SK-N-SH (cell line): ENCODE data around the gene RAB6A. TPM values are rescaled to one million over a fixed set of nuclear protein-coding genes. Genes with fewer than 3 reads are reported as not detected.

ENCODE experiments used
- CTCF ChIA-PET: fragments of 300-600, 350-600 bp; formaldehyde crosslinking; extraction: SDS; loops from one replicate; lab custom pipeline; 2021; lab: Yijun Ruan, JAX
- POLR2A ChIA-PET: fragments of 350-600 bp; sonication (Branson Sonifier 250); formaldehyde crosslinking; extraction: SDS; loops from one replicate; lab custom pipeline; 2020; ENCODE audit warnings: antibody characterized with exemption, inconsistent platforms; lab: Yijun Ruan, JAX
- DNase-seq: peaks from one replicate; pipeline ENCODE4 v3.0.0; 2012
- H2AFZ ChIP-seq: fragments of 200-600 bp; sonication (generic); 2 replicates; pipeline ENCODE4 v1.8.1; 2016; ENCODE audit warnings: antibody characterized with exemption, mild to moderate bottlenecking, low read depth
- H3F3A ChIP-seq: fragments of 200-600 bp; sonication (generic); replicated peaks from 2 replicates; pipeline ENCODE3; 2016; ENCODE audit warnings: antibody characterized with exemption, mild to moderate bottlenecking; ENCODE audit not compliant: insufficient read depth
- H3K27ac ChIP-seq, 2 experiments: fragments of 200-500 bp in 1 of 2; fragments of 200-600 bp in 1 of 2; sonication (Bioruptor generic) in 1 of 2; sonication (generic), shearing (Covaris generic) in 1 of 2; 2 replicates each; pipeline versions ENCODE4 v1.5.1 to v1.6.1; 2014 to 2016; ENCODE audit warnings: low read depth in 2 of 2, inconsistent platforms in 1 of 2, low read length in 1 of 2, mild to moderate bottlenecking in 1 of 2, mixed read lengths in 1 of 2
- H3K27me3 ChIP-seq: fragments of 200-600 bp; sonication (generic), shearing (Covaris generic); 2 replicates; pipeline ENCODE4 v1.6.1; 2016; ENCODE audit warnings: mixed run types; ENCODE audit not compliant: insufficient read depth
- H3K36me3 ChIP-seq, 2 experiments: fragments of 200-500 bp in 1 of 2; fragments of 200-600 bp in 1 of 2; sonication (Bioruptor generic) in 1 of 2; sonication (generic) in 1 of 2; replicated peaks in 1 of 2; 2 replicates each; pipeline versions ENCODE3 to v1.5.1; 2014 to 2016; ENCODE audit warnings: low read length in 1 of 2, mild to moderate bottlenecking in 1 of 2; ENCODE audit not compliant: insufficient read depth in 2 of 2, control insufficient read depth in 1 of 2
- H3K4me1 ChIP-seq, 2 experiments: fragments of 200-500 bp in 1 of 2; fragments of 200-600 bp in 1 of 2; sonication (Bioruptor generic) in 1 of 2; sonication (generic), shearing (Covaris generic) in 1 of 2; 2 replicates each; pipeline versions ENCODE4 v1.5.1 to v1.6.1; 2014 to 2016; ENCODE audit warnings: low read depth in 1 of 2, low read length in 1 of 2, mixed run types in 1 of 2; ENCODE audit not compliant: insufficient read depth in 2 of 2, control insufficient read depth in 1 of 2
- H3K4me2 ChIP-seq: fragments of 200-600 bp; sonication (generic), shearing (Covaris generic); 2 replicates; pipeline ENCODE4 v1.6.1; 2017; ENCODE audit warnings: mixed run types
- H3K4me3 ChIP-seq, 2 experiments: fragments of 200-500 bp in 1 of 2; fragments of 200-600 bp in 1 of 2; sonication (Bioruptor generic) in 1 of 2; sonication (generic), shearing (Covaris generic) in 1 of 2; 2 replicates each; pipeline versions ENCODE4 v1.5.1 to v1.8.1; 2014 to 2016; ENCODE audit warnings: low read depth in 2 of 2, inconsistent platforms in 1 of 2, low read length in 1 of 2, mild to moderate bottlenecking in 1 of 2, mixed read lengths in 1 of 2, moderate library complexity in 1 of 2
- H3K79me2 ChIP-seq: fragments of 200-600 bp; sonication (generic); 2 replicates; pipeline ENCODE4 v1.8.1; 2017; ENCODE audit warnings: mild to moderate bottlenecking; ENCODE audit not compliant: insufficient read depth
- H3K9ac ChIP-seq: fragments of 200-600 bp; sonication (generic); 2 replicates; pipeline ENCODE4 v1.6.1; 2017; ENCODE audit warnings: mixed run types
- H3K9me2 ChIP-seq: fragments of 200-600 bp; sonication (generic); 2 replicates; pipeline ENCODE4 v1.6.1; 2017; ENCODE audit warnings: mixed run types
- H3K9me3 ChIP-seq: fragments of 200-600 bp; sonication (generic); 2 replicates; pipeline ENCODE4 v1.6.1; 2017; ENCODE audit warnings: mixed run types, mild to moderate bottlenecking, moderate library complexity
- H4K20me1 ChIP-seq: fragments of 200-600 bp; sonication (generic); 2 replicates; pipeline ENCODE4 v1.6.1; 2017; ENCODE audit warnings: mild to moderate bottlenecking, mixed run types; ENCODE audit not compliant: insufficient read depth
- CHD2 ChIP-seq: fragments of 150-350 bp; IDR thresholded peaks from 2 replicates; pipeline ENCODE4 v1.6.1; 2018; ENCODE audit warnings: low read length; ENCODE audit not compliant: partially characterized antibody
- ELF1 ChIP-seq: IDR thresholded peaks from 2 replicates; pipeline ENCODE4 v1.4.0; 2012
- EP300 ChIP-seq, 2 experiments: IDR thresholded peaks; 2 replicates each; pipeline versions ENCODE4 v1.4.0 to v1.6.1; 2012; ENCODE audit warnings: borderline replicate concordance in 1 of 2, low read depth in 1 of 2, low read length in 1 of 2
- EZH2phosphoT487 ChIP-seq: fragments of 200-600 bp; sonication (generic); IDR thresholded peaks from 2 replicates; pipeline ENCODE4 v1.6.1; 2017; ENCODE audit warnings: low read depth, mixed run types, mild to moderate bottlenecking, antibody characterized with exemption, moderate library complexity, borderline replicate concordance
- FOXJ3 ChIP-seq: sonication (generic); formaldehyde crosslinking; IDR thresholded peaks from 2 replicates; pipeline ENCODE4 v1.5.1; 2020; ENCODE audit warnings: mild to moderate bottlenecking, missing genetic modification reagents
- FOXM1 ChIP-seq: IDR thresholded peaks from 2 replicates; pipeline ENCODE4 v1.4.0; 2012; ENCODE audit warnings: low read depth, mild to moderate bottlenecking
- GABPA ChIP-seq: IDR thresholded peaks from 2 replicates; pipeline ENCODE4 v1.4.0; 2012; ENCODE audit warnings: low read depth, mild to moderate bottlenecking
- GATA2 ChIP-seq: sonication (generic); formaldehyde crosslinking; IDR thresholded peaks from 2 replicates; pipeline ENCODE4 v1.5.0; 2020; ENCODE audit warnings: mild to moderate bottlenecking, missing genetic modification reagents
- JUND ChIP-seq: IDR thresholded peaks from 2 replicates; pipeline ENCODE4 v1.4.0; 2012
- MEF2A ChIP-seq: IDR thresholded peaks from 2 replicates; pipeline ENCODE4 v1.4.0; 2012; ENCODE audit warnings: low read depth, borderline replicate concordance
- MXI1 ChIP-seq: IDR thresholded peaks from 2 replicates; pipeline ENCODE4 v1.6.1; 2012; ENCODE audit warnings: mild to moderate bottlenecking, low read depth, low read length, improper control_type of control experiment
- RAD21 ChIP-seq: IDR thresholded peaks from 2 replicates; pipeline ENCODE4 v1.6.1; 2012; ENCODE audit warnings: mild to moderate bottlenecking, low read length
- RCOR1 ChIP-seq: fragments of 150-350 bp; IDR thresholded peaks from 2 replicates; pipeline ENCODE4 v1.6.1; 2017; ENCODE audit warnings: antibody characterized with exemption, low read length
- RXRA ChIP-seq: IDR thresholded peaks from 2 replicates; pipeline ENCODE4 v1.4.0; 2012; ENCODE audit warnings: low read depth, mild to moderate bottlenecking, borderline replicate concordance
- SIN3A ChIP-seq: IDR thresholded peaks from 2 replicates; pipeline ENCODE4 v1.6.1; 2012; ENCODE audit warnings: low read depth, mild to moderate bottlenecking, low read length, moderate library complexity, borderline replicate concordance
- TAF1 ChIP-seq: IDR thresholded peaks from 2 replicates; pipeline ENCODE4 v1.6.1; 2012; ENCODE audit warnings: low read depth, mild to moderate bottlenecking, low read length, moderate library complexity, borderline replicate concordance
- TCF12 ChIP-seq: IDR thresholded peaks from 2 replicates; pipeline ENCODE4 v1.4.0; 2012
- TEAD4 ChIP-seq: IDR thresholded peaks from 2 replicates; pipeline ENCODE4 v1.4.0; 2012; ENCODE audit warnings: mild to moderate bottlenecking, borderline replicate concordance; ENCODE audit not compliant: insufficient read depth
- YY1 ChIP-seq: IDR thresholded peaks from 2 replicates; pipeline ENCODE4 v1.4.0; 2012; ENCODE audit warnings: low read depth, mild to moderate bottlenecking
- WGBS: methylation state at CpG from one replicate; pipeline ENCODE4 v1.1.6; 2017; ENCODE audit warnings: low lambda C conversion rate; 5-methylcytosine and 5-hydroxymethylcytosine counted together
- polyA plus RNA-seq, 3 experiments: library from polyadenylated mRNA; depleted of rRNA; stranded (reverse); fragments of >200 nt; gene quantifications; 2 replicates each; pipeline ENCODE4 v1.2.3, GENCODE V29; 2012
- TF ChIP-seq, protein P1 (sequence below): fragments of 150-350 bp; IDR thresholded peaks from 2 replicates; pipeline ENCODE4 v1.6.1; 2017; ENCODE audit warnings: antibody characterized with exemption, low read length, low read depth, borderline replicate concordance
- TF ChIP-seq, protein P2 (sequence below): IDR thresholded peaks from 2 replicates; pipeline ENCODE4; 2012

Gene RAB6A
- polyA plus RNA-seq, 1 of the 3 experiments (the other 2 are of a cell fraction) = 39.1 TPM

DNA sequence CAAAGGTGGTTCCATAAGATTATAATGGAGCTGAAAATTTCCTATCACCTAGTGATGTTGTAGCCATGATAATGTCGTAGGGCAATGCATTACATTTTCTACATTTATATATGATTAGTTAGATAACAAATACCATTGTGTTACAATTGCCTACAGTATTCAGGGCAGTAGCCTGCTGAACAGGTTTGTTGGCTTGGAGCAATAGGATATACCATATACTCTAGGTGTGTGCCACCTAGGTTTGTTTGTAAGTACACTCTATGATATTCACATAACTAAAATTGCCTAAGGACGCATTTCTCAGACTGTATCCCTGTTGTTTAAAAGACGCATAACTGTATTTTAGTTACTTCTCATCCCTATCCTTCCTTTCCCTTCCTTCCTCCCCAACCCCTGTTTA lies 100.9 kb downstream of the RAB6A start:
- ChIA-PET POLR2A (interaction anchor here (0.8 kb wide), 1 partner anchor 62 kb away, joined by 3 read pairs; the partner anchor contains the start of gene FAM168A), CTCF (interaction anchor here (0.8 to 6.6 kb wide), 37 partner anchors 11 to 370 kb away, joined by 3 to 123 read pairs (median 11); partner anchors contain the start of genes FAM168A, PLEKHB1 and RELT)
- TF ChIP-seq GATA2 (CRISPR knock-in tag) (no peak), RCOR1 (no peak), ELF1 (no peak), JUND (no peak), CHD2 (no peak), SIN3A (no peak), TCF12 (no peak), MEF2A (no peak), YY1 (no peak), EP300 (IDR thresholded peaks at IDR 0.05; ENCODE audit: borderline replicate concordance in 1 of 2, low read depth in 1 of 2, low read length in 1 of 2) (no peak), MXI1 (no peak), FOXJ3 (CRISPR knock-in tag) (no peak), EZH2phosphoT487 (no peak), TAF1 (no peak), FOXM1 (no peak), RXRA (no peak)
- TF ChIP-seq, protein P1, sequence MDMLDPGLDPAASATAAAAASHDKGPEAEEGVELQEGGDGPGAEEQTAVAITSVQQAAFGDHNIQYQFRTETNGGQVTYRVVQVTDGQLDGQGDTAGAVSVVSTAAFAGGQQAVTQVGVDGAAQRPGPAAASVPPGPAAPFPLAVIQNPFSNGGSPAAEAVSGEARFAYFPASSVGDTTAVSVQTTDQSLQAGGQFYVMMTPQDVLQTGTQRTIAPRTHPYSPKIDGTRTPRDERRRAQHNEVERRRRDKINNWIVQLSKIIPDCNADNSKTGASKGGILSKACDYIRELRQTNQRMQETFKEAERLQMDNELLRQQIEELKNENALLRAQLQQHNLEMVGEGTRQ = no peak
- TF ChIP-seq, protein P2, sequence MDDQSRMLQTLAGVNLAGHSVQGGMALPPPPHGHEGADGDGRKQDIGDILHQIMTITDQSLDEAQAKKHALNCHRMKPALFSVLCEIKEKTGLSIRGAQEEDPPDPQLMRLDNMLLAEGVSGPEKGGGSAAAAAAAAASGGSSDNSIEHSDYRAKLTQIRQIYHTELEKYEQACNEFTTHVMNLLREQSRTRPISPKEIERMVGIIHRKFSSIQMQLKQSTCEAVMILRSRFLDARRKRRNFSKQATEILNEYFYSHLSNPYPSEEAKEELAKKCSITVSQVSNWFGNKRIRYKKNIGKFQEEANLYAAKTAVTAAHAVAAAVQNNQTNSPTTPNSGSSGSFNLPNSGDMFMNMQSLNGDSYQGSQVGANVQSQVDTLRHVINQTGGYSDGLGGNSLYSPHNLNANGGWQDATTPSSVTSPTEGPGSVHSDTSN = no peak
- Histone ChIP-seq H3K9me3 (no peaks in the 10 kb centered on the region), H3K27ac (no peak overlapping the region), H3K4me1 (peaks cover 0 to 6% of the 10 kb centered on the region in 2 experiments; a peak in 1 of 4 replicates), H3K27me3 (no peaks in the 10 kb centered on the region), H3K9me2 (no peaks in the 10 kb centered on the region), H3K36me3 (no peaks in the 10 kb centered on the region), H4K20me1 (no peaks in the 10 kb centered on the region), H3F3A (no peaks in the 10 kb centered on the region), H3K4me2 (no peak overlapping the region), H3K79me2 (no peaks in the 10 kb centered on the region), H3K9ac (no peak overlapping the region), H3K4me3 (no peak overlapping the region), H2AFZ (no peak overlapping the region)
- DNase-seq = no peak
- WGBS = 92% methylated on average over 3 of the region's 3 CpGs

DNA sequence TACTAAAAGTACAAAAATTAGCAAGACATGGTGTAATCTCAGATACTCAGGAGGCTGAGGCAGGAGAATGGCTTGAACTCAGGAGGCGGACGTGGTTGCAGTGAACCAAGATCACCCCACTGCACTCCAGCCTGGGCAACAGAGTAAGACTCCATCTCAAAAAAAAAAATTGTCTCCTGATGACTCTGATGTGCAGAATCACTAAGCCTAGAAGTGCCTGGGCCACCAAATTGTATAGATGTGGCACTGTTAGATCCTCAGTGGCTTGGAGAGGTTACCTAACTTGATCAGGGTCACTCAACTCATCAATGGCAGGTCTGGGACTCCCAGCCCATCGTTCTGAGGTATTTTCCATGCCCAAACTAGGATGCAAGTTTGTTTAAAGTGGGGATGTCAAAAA lies 103.9 kb downstream of the RAB6A start:
- Histone ChIP-seq H3K9ac (no peak overlapping the region), H3K9me3 (no peaks in the 10 kb centered on the region), H3F3A (no peaks in the 10 kb centered on the region), H2AFZ (no peak overlapping the region), H3K79me2 (no peaks in the 10 kb centered on the region), H3K9me2 (no peaks in the 10 kb centered on the region), H3K4me1 (peaks cover 0 to 6% of the 10 kb centered on the region in 2 experiments; a peak in 1 of 4 replicates), H3K4me2 (no peak overlapping the region), H3K27ac (no peak overlapping the region), H3K36me3 (no peaks in the 10 kb centered on the region), H4K20me1 (no peaks in the 10 kb centered on the region), H3K4me3 (no peak overlapping the region), H3K27me3 (no peaks in the 10 kb centered on the region)
- CTCF ChIA-PET = interaction anchor here (1.5 kb wide), 1 partner anchor 306 kb away, joined by 3 read pairs; no protein-coding TSS in a partner anchor
- DNase-seq = no peak
- 60% methylated on average over 3 of the region's 3 CpGs for WGBS
- POLR2A ChIA-PET = no interaction called here
- TF ChIP-seq EP300 (IDR thresholded peaks at IDR 0.05; ENCODE audit: borderline replicate concordance in 1 of 2, low read depth in 1 of 2, low read length in 1 of 2) (no peak), ELF1 (no peak), TEAD4 (no peak), RAD21 (no peak), GABPA (no peak)
